Osteocyte (in vitro differentiated cells): ENCODE data around the gene BCCIP. TPM values are rescaled to one million over a fixed set of nuclear protein-coding genes. Genes with fewer than 3 reads are reported as not detected.

ENCODE experiments used
- DNase-seq: peaks from one replicate; pipeline ENCODE4 v3.0.0; 2021; ENCODE audit warnings: mixed read lengths; ENCODE audit not compliant: unreplicated experiment; ENCODE audit errors: extremely low spot score
- H3K27ac Mint-ChIP-seq: one replicate; pipeline ENCODE4 v1.8.0; 2021; ENCODE audit warnings: mild to moderate bottlenecking, mixed read lengths; ENCODE audit not compliant: unreplicated experiment
- H3K27me3 Mint-ChIP-seq: one replicate; pipeline ENCODE4 v1.8.0; 2021; ENCODE audit warnings: mixed read lengths; ENCODE audit not compliant: unreplicated experiment
- H3K36me3 Mint-ChIP-seq: one replicate; pipeline ENCODE4 v1.8.0; 2021; ENCODE audit warnings: mixed read lengths; ENCODE audit not compliant: unreplicated experiment
- H3K4me1 Mint-ChIP-seq: one replicate; pipeline ENCODE4 v1.8.0; 2021; ENCODE audit warnings: mixed read lengths; ENCODE audit not compliant: unreplicated experiment
- H3K4me3 Mint-ChIP-seq: one replicate; pipeline ENCODE4 v1.8.0; 2021; ENCODE audit warnings: mild to moderate bottlenecking, moderate library complexity, mixed read lengths; ENCODE audit not compliant: unreplicated experiment
- H3K9me3 Mint-ChIP-seq: one replicate; pipeline ENCODE4 v1.8.0; 2021; ENCODE audit warnings: mixed read lengths; ENCODE audit not compliant: unreplicated experiment
- total RNA-seq: library from RNA; stranded (reverse); gene quantifications from 2 replicates; pipeline ENCODE4 v1.2.1, GENCODE V29; 2021
- TF ChIP-seq, protein P1 (sequence below): fragments of 200-600 bp; sonication (generic); IDR thresholded peaks from 2 replicates; pipeline ENCODE4 v1.5.0; 2021; ENCODE audit warnings: antibody characterized with exemption, mild to moderate bottlenecking, moderate library complexity

The BCCIP gene
- total RNA-seq, 1 donor from 2014 or later = 34.6 TPM

- H3K4me1 Mint-ChIP-seq = peaks cover 2% of the 10 kb centered on the region
- TF ChIP-seq, protein P1, sequence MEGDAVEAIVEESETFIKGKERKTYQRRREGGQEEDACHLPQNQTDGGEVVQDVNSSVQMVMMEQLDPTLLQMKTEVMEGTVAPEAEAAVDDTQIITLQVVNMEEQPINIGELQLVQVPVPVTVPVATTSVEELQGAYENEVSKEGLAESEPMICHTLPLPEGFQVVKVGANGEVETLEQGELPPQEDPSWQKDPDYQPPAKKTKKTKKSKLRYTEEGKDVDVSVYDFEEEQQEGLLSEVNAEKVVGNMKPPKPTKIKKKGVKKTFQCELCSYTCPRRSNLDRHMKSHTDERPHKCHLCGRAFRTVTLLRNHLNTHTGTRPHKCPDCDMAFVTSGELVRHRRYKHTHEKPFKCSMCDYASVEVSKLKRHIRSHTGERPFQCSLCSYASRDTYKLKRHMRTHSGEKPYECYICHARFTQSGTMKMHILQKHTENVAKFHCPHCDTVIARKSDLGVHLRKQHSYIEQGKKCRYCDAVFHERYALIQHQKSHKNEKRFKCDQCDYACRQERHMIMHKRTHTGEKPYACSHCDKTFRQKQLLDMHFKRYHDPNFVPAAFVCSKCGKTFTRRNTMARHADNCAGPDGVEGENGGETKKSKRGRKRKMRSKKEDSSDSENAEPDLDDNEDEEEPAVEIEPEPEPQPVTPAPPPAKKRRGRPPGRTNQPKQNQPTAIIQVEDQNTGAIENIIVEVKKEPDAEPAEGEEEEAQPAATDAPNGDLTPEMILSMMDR = no peak
- no peaks in the 10 kb centered on the region for H3K9me3 Mint-ChIP-seq
- H3K27ac Mint-ChIP-seq = no peak overlapping the region
- no peak overlapping the region for H3K4me3 Mint-ChIP-seq
- H3K27me3 Mint-ChIP-seq = no peaks in the 10 kb centered on the region
- peaks cover 42% of the 10 kb centered on the region for H3K36me3 Mint-ChIP-seq
- DNase-seq = no peak
Measured at GRCh38 chr10:125808047-125808446, 15.3 kb upstream of the BCCIP start.

GRCh38 chr10:125811251-125811650 lies 12.1 kb upstream of the BCCIP start:
- H3K27me3 Mint-ChIP-seq = no peaks in the 10 kb centered on the region
- peaks cover 2% of the 10 kb centered on the region for H3K4me1 Mint-ChIP-seq
- H3K27ac Mint-ChIP-seq = no peak overlapping the region
- DNase-seq = no peak
- no peaks in the 10 kb centered on the region for H3K9me3 Mint-ChIP-seq
- H3K4me3 Mint-ChIP-seq = no peak overlapping the region
- TF ChIP-seq, protein P1 = no peak
- H3K36me3 Mint-ChIP-seq = peaks cover 46% of the 10 kb centered on the region

DNA sequence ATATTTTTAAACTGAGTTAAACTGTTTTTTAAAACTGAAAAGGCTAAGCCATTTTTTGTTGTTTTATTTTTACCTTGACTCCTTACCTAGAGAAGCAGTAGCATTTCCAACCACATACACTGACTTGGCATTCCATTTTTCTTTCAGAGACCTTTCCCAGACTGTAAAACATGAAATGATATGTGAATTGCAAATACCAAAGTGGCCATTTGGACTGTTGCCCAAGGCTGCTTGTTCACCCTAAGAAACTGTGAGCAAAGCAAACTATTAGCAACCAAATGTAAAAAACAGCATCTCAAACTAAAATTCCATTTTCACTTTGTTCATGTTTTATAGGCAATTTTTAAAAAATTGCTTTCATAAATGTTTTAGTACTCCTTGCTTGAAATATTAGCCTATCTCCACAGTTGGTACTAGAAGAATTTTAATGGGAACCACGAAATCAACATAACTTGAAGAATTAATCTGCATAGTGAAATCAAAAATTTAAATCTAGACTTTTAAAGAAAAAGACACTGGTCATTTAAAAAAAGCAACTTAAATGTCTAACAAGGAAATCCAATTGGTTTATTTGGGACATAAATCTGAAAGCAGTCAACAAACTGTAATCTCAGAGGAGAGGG lies 11.1 kb upstream of the BCCIP start:
- Mint-ChIP-seq H3K27me3 (no peaks in the 10 kb centered on the region), H3K36me3 (peaks cover 40% of the 10 kb centered on the region), H3K4me3 (no peak overlapping the region), H3K9me3 (no peaks in the 10 kb centered on the region), H3K4me1 (peaks cover 2% of the 10 kb centered on the region), H3K27ac (no peak overlapping the region)
- DNase-seq = no peak
- TF ChIP-seq, protein P1 = no peak

- Mint-ChIP-seq H3K27ac (no peak overlapping the region), H3K9me3 (no peaks in the 10 kb centered on the region), H3K4me3 (no peak overlapping the region), H3K36me3 (peaks cover 23% of the 10 kb centered on the region), H3K4me1 (peaks cover 2% of the 10 kb centered on the region), H3K27me3 (no peaks in the 10 kb centered on the region)
- TF ChIP-seq, protein P1 = no peak
- DNase-seq = no peak
Measured at GRCh38 chr10:125815764-125816163, 7.6 kb upstream of the BCCIP start.

DNA sequence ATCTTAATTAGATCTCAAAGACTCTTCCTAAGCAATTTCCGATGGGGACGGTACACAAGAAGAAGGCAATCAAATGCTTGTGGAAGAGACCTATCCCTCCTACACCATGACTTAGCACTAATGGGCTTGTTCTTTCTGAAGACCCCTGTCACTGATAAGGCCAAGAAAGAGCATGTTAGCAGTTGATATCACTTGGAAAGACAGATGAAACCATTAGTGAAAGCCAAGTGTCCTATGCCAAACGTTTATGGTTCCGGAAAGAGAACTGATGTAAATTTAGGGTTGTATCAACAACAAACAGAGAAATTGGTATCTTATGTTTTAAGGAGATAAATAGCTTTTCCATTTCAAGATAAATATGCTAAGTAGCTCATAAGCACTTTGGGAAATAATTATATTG lies 6.8 kb upstream of the BCCIP start:
- H3K27ac Mint-ChIP-seq = no peak overlapping the region
- H3K4me1 Mint-ChIP-seq = peaks cover 8% of the 10 kb centered on the region
- H3K9me3 Mint-ChIP-seq = no peaks in the 10 kb centered on the region
- H3K36me3 Mint-ChIP-seq = peaks cover 19% of the 10 kb centered on the region
- no peaks in the 10 kb centered on the region for H3K27me3 Mint-ChIP-seq
- TF ChIP-seq, protein P1 = no peak
- no peak for DNase-seq
- H3K4me3 Mint-ChIP-seq = no peak overlapping the region
